Muscle of leg (tissue), 16 donors: ENCODE measurements around the gene EIF5. TPM values are rescaled to one million over a fixed set of nuclear protein-coding genes. Genes with fewer than 3 reads are reported as not detected.

Source experiments
- DNase-seq: peaks from one replicate; pipeline ENCODE4 v3.0.0; 2013
- H3K27ac ChIP-seq: one replicate; pipeline ENCODE4 v1.5.1; 2013; ENCODE audit warnings: mild to moderate bottlenecking, low read length, control low read depth
- H3K27me3 ChIP-seq: one replicate; pipeline ENCODE4 v1.6.1; 2013; ENCODE audit warnings: low read length; ENCODE audit not compliant: control insufficient read depth, insufficient read depth
- H3K36me3 ChIP-seq: one replicate; pipeline ENCODE4 v1.6.1; 2013; ENCODE audit warnings: low read length; ENCODE audit not compliant: control insufficient read depth, insufficient read depth
- H3K4me1 ChIP-seq: one replicate; pipeline ENCODE4 v1.6.1; 2013; ENCODE audit warnings: low read length; ENCODE audit not compliant: control insufficient read depth, insufficient read depth
- H3K4me3 ChIP-seq: one replicate; pipeline ENCODE4 v1.5.1; 2013; ENCODE audit warnings: low read length, control low read depth
- H3K9me3 ChIP-seq: replicated peaks from 2 replicates; pipeline ENCODE4 v1.6.1; 2013; ENCODE audit warnings: low read depth, low read length; ENCODE audit not compliant: control insufficient read depth
- WGBS: methylation state at CpG from one replicate; pipeline ENCODE4 v1.1.5; 2013; ENCODE audit warnings: missing lambda C conversion rate; ENCODE audit not compliant: insufficient coverage; 5-methylcytosine and 5-hydroxymethylcytosine counted together
- long read RNA-seq, 11 donors: transcript quantifications; one replicate each; lab custom pipeline, GENCODE V29; 2026
- polyA plus RNA-seq, 8 donors: library from polyadenylated mRNA; unstranded; fragments of 120-200 nt; gene quantifications; one replicate each; pipeline versions ENCODE4 v1.2.1 to v1.2.3, GENCODE V29; 2013; ENCODE audit warnings: inconsistent platforms in 1 of 8, low replicate concordance in 1 of 8; ENCODE audit not compliant: insufficient read length in 8 of 8, insufficient read depth in 1 of 8
- total RNA-seq: library from RNA; stranded (reverse); fragments of 120-200 nt; gene quantifications from one replicate; pipeline ENCODE4 v1.2.4, GENCODE V29; 2013

Gene EIF5
- 99.8 TPM for total RNA-seq
- polyA plus RNA-seq: 100 to 1,000 TPM; 133 to 208 (median 194) TPM
- long read RNA-seq, donor 1, full-length matches to known transcripts: 4 of 29 reads
- long read RNA-seq, donor 1, partial matches to known transcripts: 25 of 29 reads
- long read RNA-seq, donor 1, other reads (novel, unspliced or antisense): 0 of 29 reads
- long read RNA-seq, donor 2, full-length matches to known transcripts: 2 of 2 reads
- long read RNA-seq, donor 2, partial matches to known transcripts: 0 of 2 reads
- long read RNA-seq, donor 2, other reads (novel, unspliced or antisense): 0 of 2 reads
- long read RNA-seq, donor 3, full-length matches to known transcripts: 39 of 72 reads
- long read RNA-seq, donor 3, partial matches to known transcripts: 33 of 72 reads
- long read RNA-seq, donor 3, other reads (novel, unspliced or antisense): 0 of 72 reads
- long read RNA-seq, donor 4, full-length matches to known transcripts: 16 of 16 reads
- long read RNA-seq, donor 4, partial matches to known transcripts: 0 of 16 reads
- long read RNA-seq, donor 4, other reads (novel, unspliced or antisense): 0 of 16 reads
- long read RNA-seq, donor 5, full-length matches to known transcripts: 59 of 210 reads
- long read RNA-seq, donor 5, partial matches to known transcripts: 151 of 210 reads
- long read RNA-seq, donor 5, other reads (novel, unspliced or antisense): 0 of 210 reads
- long read RNA-seq, donor 6, full-length matches to known transcripts: 37 of 122 reads
- long read RNA-seq, donor 6, partial matches to known transcripts: 85 of 122 reads
- long read RNA-seq, donor 6, other reads (novel, unspliced or antisense): 0 of 122 reads
- long read RNA-seq, donor 7, full-length matches to known transcripts: 28 of 55 reads
- long read RNA-seq, donor 7, partial matches to known transcripts: 27 of 55 reads
- long read RNA-seq, donor 7, other reads (novel, unspliced or antisense): 0 of 55 reads
- long read RNA-seq, donor 8, full-length matches to known transcripts: 9 of 61 reads
- long read RNA-seq, donor 8, partial matches to known transcripts: 52 of 61 reads
- long read RNA-seq, donor 8, other reads (novel, unspliced or antisense): 0 of 61 reads
- long read RNA-seq, donor 9, full-length matches to known transcripts: 29 of 59 reads
- long read RNA-seq, donor 9, partial matches to known transcripts: 30 of 59 reads
- long read RNA-seq, donor 9, other reads (novel, unspliced or antisense): 0 of 59 reads
- long read RNA-seq, donor 10, full-length matches to known transcripts: 25 of 90 reads
- long read RNA-seq, donor 10, partial matches to known transcripts: 65 of 90 reads
- long read RNA-seq, donor 10, other reads (novel, unspliced or antisense): 0 of 90 reads
- long read RNA-seq, donor 11, full-length matches to known transcripts: 21 of 60 reads
- long read RNA-seq, donor 11, partial matches to known transcripts: 39 of 60 reads
- long read RNA-seq, donor 11, other reads (novel, unspliced or antisense): 0 of 60 reads

GRCh38 chr14:103333754-103334643 lies at the start of gene EIF5:
EIF5 (plus strand) TSS chr14:103334237; CDS start chr14:103335861, 1,624 bp downstream.
- Histone ChIP-seq H3K4me1 (peaks cover 21% of the 10 kb centered on the region), H3K4me3 (peak within 1 kb of the TSS; percentile 86), H3K27ac (peak within 1 kb of the TSS; percentile 99), H3K9me3 (no peaks in the 10 kb centered on the region), H3K36me3 (peaks cover 37% of the 10 kb centered on the region), H3K27me3 (no peaks in the 10 kb centered on the region)
- WGBS: under 1% methylated on average over 99 of the region's 103 CpGs
- peak; percentile 99 for DNase-seq

GRCh38 chr14:103284574-103285467 lies 49.2 kb upstream of the EIF5 start:
- H3K4me1 ChIP-seq: peaks cover 6% of the 10 kb centered on the region
- peaks cover 32% of the 10 kb centered on the region for H3K27me3 ChIP-seq
- no peak overlapping the region for H3K4me3 ChIP-seq
- 86% methylated on average over 8 of the region's 9 CpGs for WGBS
- DNase-seq: no peak
- no peaks in the 10 kb centered on the region for H3K36me3 ChIP-seq
- no peaks in the 10 kb centered on the region for H3K9me3 ChIP-seq
- no peak overlapping the region for H3K27ac ChIP-seq

- no peak overlapping the region for H3K4me3 ChIP-seq
- peaks cover 42% of the 10 kb centered on the region for H3K27me3 ChIP-seq
- peaks cover 4% of the 10 kb centered on the region for H3K4me1 ChIP-seq
- 50% methylated on average over 1 of the region's 2 CpGs for WGBS
- no peaks in the 10 kb centered on the region for H3K9me3 ChIP-seq
- H3K36me3 ChIP-seq: no peaks in the 10 kb centered on the region
- DNase-seq: no peak
- H3K27ac ChIP-seq: no peak overlapping the region
Observed at GRCh38 chr14:103286460-103286859, 47.6 kb upstream of the EIF5 start.

GRCh38 chr14:103286968-103287850 lies 46.8 kb upstream of the EIF5 start:
- no peaks in the 10 kb centered on the region for H3K4me1 ChIP-seq
- DNase-seq: no peak
- 75% methylated on average over 14 of the region's 20 CpGs for whole genome bisulfite sequencing
- H3K9me3 ChIP-seq: no peaks in the 10 kb centered on the region
- peaks cover 46% of the 10 kb centered on the region for H3K27me3 ChIP-seq
- no peak overlapping the region for H3K27ac ChIP-seq
- no peaks in the 10 kb centered on the region for H3K36me3 ChIP-seq
- no peak overlapping the region for H3K4me3 ChIP-seq

GRCh38 chr14:103288076-103288766 lies 45.8 kb upstream of the EIF5 start:
- Histone ChIP-seq H3K36me3 (no peaks in the 10 kb centered on the region), H3K4me3 (no peak overlapping the region), H3K27ac (no peak overlapping the region), H3K9me3 (no peaks in the 10 kb centered on the region), H3K27me3 (peaks cover 51% of the 10 kb centered on the region), H3K4me1 (no peaks in the 10 kb centered on the region)
- WGBS: 63% methylated on average over 8 of the region's 16 CpGs
- DNase-seq: no peak

GRCh38 chr14:103290056-103290455 lies 44.0 kb upstream of the EIF5 start:
- H3K27me3 ChIP-seq: peaks cover 42% of the 10 kb centered on the region
- no peaks in the 10 kb centered on the region for H3K4me1 ChIP-seq

GRCh38 chr14:103290494-103290893 lies 43.5 kb upstream of the EIF5 start:
- no peak for DNase-seq
- no peaks in the 10 kb centered on the region for H3K4me1 ChIP-seq

More at GRCh38 chr14:103290056-103290455, 44.0 kb upstream of the EIF5 start:
- no peaks in the 10 kb centered on the region for H3K9me3 ChIP-seq
- 86% methylated on average over 4 of the region's 4 CpGs for WGBS
- H3K36me3 ChIP-seq: no peaks in the 10 kb centered on the region
- DNase-seq: no peak
- H3K27ac ChIP-seq: no peak overlapping the region
- no peak overlapping the region for H3K4me3 ChIP-seq

More at GRCh38 chr14:103290494-103290893, 43.5 kb upstream of the EIF5 start:
- Histone ChIP-seq H3K27me3 (peaks cover 39% of the 10 kb centered on the region), H3K4me3 (no peak overlapping the region), H3K27ac (no peak overlapping the region), H3K9me3 (no peaks in the 10 kb centered on the region), H3K36me3 (no peaks in the 10 kb centered on the region)
- WGBS: 60% methylated on average over 4 of the region's 5 CpGs
